ENCODE measurements around the gene ZFAND3.

- TF ChIP-seq EZH2phosphoT487 (IDR thresholded peaks at IDR 0.05; ENCODE audit: low read length) (no peak), CTCF (IDR thresholded peaks at IDR 0.05; ENCODE audit: low read length) (no peak), EZH2 (optimal IDR thresholded peaks at IDR 0.05; ENCODE audit: low read depth, low read length) (no peak)
Observed at GRCh38 chr6:37820718-37821079, 1.2 kb downstream of the ZFAND3 start.
